Umbilical cord (tissue), 2 donors: ENCODE data around the gene AAGAB. TPM values are rescaled to one million over a fixed set of nuclear protein-coding genes. Genes with fewer than 3 reads are reported as not detected.

ENCODE experiments used
- DNase-seq: peaks from one replicate; pipeline ENCODE4 v3.0.0-alpha.2; 2015; ENCODE audit warnings: low spot score
- total RNA-seq: library from RNA; depleted of rRNA; stranded (reverse); fragments of >200 nt; gene quantifications from one replicate; pipeline ENCODE4 v1.2.3, GENCODE V29; 2014; ENCODE audit warnings: low replicate concordance; ENCODE audit not compliant: insufficient read depth

The AAGAB gene
- total RNA-seq, 1 donor from 2014 or later = 25.0 TPM

DNA sequence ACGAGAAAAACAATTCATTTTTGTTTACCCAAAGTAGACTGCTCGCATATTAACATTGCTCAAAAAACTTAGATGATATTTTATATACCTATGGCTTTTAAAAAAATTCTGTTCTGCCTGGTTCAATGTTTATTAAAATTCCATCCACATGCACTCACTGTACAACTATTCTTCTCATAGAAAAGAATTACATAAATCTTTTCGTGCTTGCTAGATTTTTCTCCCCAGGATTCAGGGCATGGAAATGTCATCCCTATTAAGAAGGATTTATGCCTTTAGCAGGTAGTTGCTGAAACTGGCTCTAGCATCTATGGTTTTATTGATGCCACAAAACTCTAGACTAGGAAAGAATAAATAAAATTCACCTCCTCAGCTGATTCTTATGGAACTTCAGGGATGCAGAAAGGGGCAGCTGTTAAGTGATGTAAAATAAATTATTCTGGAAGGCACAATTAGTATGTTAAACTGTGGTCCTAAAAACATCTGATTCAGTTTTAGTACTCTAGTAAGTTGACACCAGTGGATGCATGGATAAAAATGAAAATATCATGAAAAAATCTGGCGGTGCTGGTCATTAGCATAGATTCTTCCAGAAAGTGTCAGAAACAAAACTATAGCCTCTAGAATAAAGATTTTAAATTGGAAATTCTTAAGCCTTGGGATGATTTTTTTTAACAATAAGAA lies 41.6 kb downstream of the AAGAB start:
- no peak for DNase-seq

DNA sequence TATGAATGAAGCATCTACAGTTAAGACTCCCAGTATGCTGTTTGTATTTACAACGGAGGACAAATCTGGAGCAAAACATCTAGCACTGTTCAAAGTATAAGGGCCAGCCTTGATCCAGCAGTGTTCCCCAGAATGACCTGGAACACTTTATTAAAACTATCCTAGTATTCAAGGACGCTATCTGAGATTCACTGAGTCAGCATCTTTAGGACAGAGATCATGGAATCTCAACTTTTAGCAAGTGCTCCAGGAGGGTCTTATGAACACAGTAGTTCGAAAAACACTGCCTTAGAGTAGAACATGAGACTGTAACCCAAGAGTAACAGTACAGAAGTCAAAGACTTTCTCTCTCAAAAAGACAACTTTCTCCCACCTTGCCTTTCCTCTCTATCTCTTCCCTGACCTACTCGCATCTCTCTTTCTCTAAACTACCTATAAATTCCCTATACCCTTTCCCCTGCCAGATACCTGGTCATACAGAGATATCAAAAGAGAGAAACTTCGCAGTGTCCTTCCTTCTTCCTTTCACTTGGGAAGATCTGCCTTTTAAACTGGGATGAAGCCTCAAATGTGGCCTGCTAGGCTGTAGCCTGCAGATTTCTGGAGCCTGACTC lies 43.8 kb downstream of the AAGAB start:
- no peak for DNase-seq

DNA sequence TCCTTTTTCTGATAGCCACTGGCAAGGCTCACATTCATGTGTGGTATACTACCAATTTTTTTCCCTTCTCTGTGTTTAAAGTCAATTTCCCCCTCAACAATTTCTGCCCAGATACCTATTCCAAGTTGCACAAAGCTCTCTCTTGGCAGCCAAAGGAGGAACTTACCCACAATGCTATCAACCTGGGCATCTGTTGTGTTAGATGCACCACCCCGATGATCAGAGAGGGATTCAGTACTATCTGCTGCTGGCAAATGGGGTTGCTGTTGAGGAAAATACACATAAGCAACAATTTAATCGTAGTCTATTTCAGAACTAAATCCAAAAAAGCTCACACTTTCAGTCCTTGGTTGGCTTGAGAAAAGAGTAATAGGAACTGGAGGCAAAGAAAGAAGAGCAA lies 46.1 kb downstream of the AAGAB start:
- no peak for DNase-seq

DNA sequence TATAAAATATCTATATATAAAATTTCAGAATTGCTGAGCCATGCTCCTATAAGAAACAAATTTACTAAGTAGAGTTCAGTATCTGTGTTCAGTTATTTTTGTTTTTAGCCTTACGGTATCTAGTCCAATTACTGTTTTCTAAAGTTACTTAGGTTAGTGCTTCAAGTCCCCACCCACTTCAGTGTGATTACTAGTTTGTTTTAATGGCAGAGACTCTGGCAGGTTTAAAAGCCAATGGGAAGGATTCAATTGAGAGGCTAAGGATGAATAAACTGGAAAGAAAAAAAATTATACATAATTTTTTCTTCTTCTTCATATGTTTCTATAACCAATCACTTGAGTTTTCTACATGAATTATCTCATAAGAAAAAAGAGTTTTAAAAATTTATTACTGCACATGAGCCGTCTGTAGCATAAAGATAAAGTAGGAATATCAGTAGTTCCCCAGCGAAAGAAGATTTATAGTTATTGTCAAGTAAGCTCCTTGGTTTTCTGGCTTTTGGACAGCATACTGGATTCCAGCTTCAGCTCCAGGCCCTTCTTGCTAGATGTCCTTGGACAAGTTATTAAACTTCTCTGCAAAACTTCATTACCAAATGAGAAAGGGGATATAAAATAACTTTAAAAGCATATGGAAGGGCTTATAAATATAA lies 46.8 kb downstream of the AAGAB start:
- peak; percentile 92 for DNase-seq

DNA sequence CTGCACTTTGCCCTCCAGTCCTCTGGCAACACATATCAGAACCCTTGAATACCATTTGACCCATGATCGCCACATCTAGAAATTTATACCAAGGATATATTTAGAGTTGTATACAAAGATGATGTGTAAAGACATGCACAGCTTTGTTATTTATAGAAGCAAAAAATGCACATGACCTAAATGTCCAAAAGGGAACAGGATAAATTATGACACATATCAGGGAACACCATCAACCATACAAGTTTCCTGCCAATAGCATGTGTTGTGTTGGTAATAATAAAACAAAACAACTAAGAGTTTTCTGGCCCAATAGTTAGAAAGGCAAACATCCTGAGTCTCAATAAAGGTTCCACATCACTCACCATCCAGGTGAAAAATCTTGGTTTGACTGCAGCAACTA lies 51.5 kb downstream of the AAGAB start:
- no peak for DNase-seq

DNA sequence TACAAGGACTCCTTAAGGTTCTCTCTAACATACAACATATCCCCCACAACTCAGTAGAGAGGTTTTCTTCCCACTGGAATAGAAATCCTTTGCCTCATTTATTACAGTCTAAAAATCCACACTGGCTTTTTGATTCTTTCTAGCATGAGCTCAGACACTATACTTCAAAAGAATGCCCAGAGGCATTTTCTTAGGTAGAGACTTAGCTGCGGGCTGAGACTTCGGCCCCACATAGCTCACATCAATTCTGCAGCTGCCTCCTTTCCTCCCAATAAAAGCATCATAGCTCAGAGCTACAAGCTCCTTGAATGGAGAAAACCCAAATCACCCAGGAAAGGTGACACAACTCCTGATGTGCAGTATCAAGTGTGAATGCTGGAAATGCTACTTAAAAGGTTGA lies 52.4 kb downstream of the AAGAB start:
- no peak for DNase-seq

DNA sequence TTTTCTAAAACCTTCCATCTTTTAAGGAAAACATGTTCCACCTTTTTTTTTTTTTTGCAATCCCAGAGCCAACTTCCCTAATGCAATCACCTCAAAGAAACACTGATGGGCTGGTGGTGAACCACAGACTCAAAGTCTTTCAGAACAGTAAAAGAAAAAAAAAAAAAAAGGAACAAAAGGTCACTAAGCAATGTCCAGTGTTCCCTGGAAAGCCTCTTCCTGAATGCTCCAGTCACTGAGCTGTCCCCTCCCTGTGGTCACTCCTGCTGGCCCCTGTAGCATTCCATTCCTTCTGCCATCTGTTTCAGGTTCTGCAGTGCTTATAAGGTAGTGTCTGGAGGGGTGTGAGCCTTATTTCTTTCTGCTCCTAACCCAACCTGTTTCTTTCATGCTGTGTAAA lies 53.3 kb downstream of the AAGAB start:
- DNase-seq = no peak

DNA sequence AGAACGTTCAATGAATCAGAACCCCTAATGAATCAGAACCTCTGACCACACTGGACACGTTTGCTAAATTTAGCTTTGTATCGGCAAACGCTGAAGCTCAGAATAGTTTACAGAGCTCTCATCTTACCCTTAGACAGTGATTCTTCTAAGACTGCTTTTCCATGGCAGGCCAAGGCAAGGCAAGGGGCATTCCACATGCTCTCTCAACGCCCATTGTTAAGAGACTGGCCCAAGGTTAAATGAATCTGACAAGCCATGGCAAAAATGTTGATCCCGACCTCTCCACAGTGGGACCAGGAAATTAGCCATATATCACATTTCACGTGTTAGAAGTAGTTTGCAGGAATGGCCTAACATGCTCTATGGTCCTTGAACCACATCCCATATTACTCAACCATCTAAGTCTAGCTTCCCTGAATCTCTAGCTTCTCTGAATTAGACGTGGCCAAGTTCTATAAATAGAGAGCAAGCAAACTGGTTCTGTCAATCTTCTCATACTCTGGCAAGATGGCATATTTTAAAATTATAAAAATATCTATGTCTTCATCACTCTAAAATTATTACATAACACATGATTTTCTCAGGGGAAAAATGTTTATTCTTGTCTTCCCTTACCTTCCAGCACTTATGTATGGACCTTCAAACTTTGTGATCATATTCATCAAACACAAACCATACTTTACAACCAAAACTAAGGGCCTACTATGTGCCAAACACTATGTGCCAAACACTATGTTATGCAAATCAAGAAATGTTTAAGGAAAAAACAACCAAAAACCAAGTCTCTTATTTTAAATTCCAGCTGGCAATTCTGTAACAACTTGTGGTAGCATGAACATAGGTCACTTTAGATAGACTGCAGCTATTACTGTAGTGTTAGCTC lies 54.3 kb downstream of the AAGAB start:
- no peak for DNase-seq

DNA sequence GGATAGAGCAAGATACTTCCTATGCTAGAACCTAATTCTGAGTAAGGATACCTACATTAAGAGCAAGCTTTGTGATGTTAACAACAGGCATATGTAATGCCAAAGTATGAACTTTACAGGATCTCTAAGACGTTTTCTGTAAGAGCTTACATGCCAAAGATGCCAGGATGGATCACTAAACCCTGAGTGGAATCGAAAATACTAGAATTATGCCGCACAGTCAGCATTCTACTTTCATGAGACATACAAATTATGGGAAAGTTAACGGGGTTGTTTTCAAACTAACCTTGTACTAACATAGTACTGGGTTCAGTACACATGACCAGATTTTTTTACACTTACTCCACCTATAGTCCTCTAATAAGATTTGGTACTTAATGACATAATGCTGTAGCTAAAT lies 55.1 kb downstream of the AAGAB start:
- no peak for DNase-seq

DNA sequence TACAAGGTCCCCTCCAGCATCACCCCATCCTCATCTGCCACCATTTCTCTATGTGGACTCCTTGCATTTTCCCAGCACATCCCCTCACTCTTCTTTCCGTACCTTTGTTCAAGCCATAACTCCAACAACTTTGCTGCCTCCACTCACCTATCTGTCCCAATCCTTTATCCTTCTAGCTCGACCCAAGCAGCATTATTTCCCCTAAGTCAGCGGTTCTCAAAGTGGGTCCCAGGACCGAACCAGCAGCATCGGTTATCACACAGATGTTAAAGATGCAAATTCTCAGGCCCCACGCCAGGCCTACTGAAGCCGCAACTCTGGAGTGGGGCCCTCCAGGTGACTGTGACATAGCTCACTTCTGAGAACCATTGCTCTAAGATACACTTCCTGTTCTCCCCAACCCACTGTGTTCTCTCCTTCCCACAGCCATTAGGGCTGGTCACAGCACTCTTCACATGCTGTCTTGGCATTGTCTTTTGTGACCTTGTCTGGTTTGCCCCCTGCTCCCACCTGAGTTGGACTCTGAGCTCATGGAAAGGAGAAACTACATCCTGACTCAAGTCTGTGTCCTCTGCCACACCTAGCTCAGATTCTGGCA lies 56.2 kb downstream of the AAGAB start:
- DNase-seq = no peak

DNA sequence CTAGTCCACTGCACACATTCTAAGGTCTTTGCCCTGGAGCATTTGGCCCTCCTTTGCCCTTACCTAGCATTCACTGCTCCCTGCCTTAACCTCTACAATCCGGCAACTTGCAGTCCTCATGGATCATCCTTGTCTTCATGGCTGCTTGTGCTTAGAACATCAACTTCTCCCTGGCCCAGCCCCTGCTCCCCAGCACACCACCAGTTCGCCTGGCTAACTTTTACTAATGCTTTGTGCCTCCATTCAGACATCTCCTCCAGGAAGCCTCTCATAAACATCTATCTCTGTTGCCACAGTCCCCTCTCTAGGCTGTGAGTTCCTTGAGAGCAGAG lies 57.1 kb downstream of the AAGAB start:
- no peak for DNase-seq

DNA sequence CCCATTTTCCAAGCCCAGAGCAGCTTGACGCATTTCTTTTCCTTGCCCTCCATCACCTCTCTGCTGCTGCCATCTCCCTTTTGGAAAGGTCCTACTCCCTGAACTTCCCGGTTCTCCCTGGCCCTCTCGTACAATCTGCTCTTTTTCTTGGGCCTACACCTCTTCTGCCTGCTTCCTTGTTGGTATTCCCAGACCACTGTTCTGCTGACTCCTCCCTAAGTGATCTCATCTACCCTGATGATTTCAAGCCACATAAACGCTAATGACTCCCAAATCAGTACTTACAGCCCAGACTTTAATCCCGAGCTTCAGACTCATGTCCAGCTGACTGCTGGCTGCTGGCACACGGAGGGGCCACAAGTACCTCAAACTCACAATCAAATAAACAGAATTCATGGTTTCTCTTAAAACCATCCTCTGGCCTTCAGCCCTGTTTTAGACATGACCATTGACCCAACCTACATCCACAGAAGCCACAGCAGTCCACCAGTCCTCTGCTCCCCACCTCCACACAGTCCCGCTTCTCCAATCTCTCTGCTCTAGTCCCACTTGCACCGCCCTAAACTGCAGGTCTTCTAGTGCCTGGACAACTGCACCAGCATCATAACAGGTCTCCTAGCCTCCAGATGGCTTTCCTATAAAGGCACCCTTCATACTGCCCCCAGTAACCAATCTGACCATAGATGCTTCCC lies 57.6 kb downstream of the AAGAB start:
- peak; percentile 91 for DNase-seq

DNA sequence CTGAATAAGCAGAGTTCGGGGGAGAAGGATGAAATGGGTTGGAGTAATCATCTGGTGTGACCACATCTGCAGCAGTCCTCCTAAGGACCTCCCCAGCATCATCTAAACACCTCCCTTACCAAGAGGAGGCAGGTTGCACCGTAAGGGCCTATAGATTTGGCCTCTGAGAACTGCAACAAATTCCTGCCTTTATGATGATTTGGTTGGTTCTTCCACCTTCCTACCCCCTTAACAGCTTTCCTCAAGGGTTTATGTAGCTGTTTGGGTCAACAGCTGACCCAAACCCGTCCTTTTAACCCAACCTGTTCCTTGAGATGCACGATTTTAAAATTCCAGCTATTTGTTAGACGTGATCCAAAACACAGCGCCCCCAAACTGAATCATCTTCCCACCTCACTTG lies 58.2 kb downstream of the AAGAB start:
- DNase-seq = no peak

DNA sequence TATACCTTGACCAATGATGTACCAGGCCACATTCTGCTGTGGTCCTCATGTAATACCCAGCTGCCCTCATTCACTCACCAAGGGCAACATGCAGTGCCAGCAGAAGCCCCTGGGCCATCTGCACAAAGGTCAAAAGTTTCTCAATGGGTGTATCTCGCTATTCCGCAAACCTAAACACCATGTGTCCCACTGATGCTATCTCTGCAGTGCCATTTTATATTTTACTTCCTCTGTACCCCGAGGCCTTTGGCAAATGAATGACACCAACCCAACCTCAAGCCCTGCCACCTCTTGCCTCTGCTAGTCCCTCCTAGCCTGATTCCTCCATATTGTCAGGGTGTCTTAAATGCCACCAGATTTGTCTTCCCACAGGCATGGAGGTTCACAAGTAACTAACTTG lies 59.2 kb downstream of the AAGAB start:
- DNase-seq = no peak

DNA sequence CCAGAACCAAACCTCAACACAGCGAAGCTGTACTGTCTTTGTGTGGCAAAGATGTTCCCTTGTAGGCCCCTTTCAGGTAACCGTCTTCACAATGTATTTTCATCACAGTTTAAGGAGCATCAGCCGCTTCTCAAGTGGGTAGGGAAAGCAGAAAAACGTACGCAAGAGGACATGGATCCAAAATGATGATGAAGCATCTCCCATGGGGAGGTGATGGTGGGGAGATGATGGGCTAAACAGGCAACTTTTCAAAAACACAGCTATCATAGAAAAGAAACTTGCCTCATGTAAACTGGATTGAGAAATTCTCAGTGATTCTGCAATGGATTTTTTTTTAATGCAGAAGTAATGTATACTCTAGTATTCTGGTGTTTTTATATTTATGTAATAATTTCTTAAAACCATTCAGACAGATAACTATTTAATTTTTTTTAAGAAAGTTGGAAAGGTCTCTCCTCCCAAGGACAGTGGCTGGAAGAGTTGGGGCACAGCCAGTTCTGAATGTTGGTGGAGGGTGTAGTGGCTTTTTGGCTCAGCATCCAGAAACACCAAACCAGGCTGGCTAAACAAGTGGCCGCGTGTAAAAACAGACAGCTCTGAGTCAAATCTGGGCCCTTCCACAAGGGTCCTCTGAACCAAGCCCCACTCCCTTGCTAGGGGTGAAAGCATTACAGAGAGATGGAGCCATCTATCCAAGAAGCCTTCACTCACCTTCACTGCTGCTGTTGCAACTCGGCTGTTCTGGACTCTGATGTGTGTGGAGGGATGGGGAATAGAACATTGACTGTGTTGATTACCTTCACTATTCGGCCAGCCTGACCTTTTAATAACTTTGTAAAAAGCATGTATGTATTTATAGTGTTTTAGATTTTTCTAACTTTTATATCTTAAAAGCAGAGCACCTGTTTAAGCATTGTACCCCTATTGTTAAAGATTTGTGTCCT lies 60.0 kb downstream of the AAGAB start:
- no peak for DNase-seq

DNA sequence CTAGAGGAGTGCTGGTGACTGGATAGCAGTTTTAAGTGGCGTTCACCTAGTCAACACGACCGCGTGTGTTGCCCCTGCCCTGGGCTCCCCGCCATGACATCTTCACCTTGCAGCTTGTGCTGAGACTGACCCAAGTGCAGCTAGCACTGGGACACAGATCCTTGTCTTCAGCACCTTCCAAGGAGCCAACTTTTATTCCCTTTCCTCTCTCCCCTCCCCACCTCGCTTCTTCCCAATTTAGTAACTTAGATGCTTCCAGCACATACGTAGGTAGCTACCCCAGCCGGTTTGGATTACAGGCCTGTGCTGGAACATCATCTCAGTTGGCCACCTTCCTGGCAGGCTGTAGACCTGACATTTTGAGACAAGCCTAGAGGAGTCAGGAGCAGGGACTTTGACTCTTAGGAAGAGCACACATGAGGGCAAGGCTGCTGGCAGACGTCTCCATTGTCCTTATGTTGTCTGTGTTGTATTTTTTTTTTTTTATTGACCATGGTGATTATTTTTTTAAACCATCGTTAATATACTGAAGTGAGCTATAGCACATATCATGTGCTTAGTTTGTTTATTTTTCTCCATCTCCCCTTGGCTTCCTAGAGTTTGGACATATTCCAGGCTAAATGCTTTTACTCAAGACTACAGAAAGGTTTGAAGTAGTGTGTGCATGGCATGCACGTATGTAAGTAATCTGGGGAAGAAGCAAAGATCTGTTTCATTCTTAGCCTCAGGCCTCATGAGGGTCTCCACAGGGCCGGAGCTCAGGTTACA lies 61.1 kb downstream of the AAGAB start:
- no peak for DNase-seq

DNA sequence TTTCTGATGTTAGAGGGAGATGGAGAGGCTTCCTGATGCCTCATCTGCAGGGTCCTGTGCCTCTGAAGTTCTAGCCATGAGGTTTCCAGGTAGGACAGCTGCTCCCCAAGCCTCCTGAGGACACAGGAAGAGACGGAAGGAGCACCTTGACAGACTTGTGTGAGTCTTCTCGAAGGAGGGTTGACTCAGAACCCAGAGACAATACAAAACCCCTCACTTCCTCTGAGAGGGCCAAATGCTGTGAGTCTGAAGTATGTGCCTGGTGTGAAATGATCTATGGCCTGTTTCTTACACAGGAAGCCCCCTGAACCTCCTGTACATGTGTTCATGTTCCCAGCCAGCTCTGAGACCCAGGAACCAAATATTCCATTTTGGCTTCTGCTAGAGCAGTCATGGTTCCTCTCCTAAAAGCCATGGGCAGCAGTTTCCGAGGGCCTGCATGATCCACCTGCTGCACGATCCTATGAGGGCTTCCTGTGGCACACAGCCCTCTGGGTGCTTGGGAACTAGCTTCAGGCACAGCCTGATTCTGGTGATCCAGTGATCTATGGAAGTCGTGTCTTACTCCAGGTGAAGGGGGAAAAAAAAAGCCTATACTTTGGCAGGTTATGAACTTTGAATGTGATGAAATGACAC lies 62.2 kb downstream of the AAGAB start:
- DNase-seq = no peak

DNA sequence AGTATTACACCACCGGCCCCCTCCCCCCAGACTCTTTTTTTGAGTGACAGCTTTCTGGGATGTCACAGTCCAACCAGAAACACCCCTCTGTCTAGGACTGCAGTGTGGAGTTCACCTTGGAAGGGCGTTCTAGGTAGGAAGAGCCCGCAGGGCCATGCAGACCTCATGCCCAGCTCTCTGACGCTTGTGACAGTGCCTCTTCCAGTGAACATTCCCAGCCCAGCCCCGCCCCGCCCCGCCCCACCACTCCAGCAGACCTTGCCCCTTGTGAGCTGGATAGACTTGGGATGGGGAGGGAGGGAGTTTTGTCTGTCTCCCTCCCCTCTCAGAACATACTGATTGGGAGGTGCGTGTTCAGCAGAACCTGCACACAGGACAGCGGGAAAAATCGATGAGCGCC lies 63.6 kb downstream of the AAGAB start:
- no peak for DNase-seq

DNA sequence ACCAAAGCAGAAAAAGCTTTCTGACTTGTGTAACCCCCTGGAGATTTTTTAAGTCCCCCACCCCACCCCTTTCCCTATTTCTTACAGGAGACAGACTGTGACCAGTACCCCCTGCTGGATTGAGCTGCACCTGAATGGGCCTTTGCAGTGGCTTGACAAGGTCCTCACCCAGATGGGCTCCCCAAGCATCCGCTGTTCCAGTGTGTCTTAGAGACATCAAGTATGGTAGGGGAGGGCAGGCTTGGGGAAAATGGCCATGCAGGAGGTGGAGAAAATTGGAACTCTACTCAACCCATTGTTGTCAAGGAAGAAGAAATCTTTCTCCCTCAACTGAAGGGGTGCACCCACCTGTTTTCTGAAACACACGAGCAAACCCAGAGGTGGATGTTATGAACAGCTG lies 64.1 kb downstream of the AAGAB start:
- DNase-seq = no peak
